NCI-H2029 treated with DMSO at 0.1 percent for 48 hours (cell line): ENCODE results near the gene SLC25A45.

ENCODE experiments used
- DNase-seq: peaks from one replicate; lab custom pipeline; 2025; lab: John Stamatoyannopoulos, UW

SLC25A45 gene

DNA sequence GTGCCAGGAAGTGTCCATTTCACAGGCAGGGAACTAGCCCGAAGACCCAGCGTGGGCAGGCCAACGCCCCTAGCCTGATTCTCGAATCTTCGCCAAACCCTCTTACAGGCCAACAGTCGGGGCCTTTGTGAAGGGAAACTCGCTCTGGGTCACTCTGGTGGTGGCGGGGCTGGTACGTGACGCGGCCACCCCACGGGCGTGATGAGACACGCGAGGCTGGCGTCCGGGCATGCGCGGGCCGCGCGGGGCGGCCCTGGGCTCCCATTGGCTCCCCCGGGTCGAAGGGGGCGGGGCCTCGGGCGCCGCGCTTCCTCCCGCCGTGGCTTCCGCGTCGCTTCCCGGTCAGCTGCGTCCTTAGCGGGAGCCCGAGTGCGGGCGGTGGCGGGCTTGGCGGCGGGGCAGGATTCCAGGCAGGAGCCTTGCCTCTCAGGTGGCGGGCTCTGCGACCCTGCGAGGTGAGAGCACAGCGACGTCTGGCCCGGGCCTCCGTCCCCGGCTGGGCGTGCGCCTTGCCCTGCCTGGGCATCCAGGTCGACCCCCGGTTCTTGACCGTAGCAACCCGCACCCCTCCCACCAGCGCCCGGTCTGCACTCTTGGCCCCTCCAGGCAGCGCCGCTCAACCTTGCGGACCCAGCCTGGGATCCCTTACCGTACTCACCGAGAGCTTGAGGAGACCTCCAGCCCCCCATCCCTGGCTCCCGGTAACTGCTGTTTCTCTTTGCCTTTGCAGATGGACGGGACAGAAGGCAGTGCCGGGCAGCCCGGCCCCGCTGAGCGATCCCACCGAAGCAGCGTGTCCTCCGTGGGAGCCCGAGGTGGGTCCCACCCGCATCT lies 4.1 kb upstream of the SLC25A45 start, which contains the start of gene FRMD8:
FRMD8 (plus strand) TSS at position 331 of the 834 bp plus-strand sequence; CDS start at position 731, 400 bp downstream.
- peak; percentile 43 for DNase-seq

DNA sequence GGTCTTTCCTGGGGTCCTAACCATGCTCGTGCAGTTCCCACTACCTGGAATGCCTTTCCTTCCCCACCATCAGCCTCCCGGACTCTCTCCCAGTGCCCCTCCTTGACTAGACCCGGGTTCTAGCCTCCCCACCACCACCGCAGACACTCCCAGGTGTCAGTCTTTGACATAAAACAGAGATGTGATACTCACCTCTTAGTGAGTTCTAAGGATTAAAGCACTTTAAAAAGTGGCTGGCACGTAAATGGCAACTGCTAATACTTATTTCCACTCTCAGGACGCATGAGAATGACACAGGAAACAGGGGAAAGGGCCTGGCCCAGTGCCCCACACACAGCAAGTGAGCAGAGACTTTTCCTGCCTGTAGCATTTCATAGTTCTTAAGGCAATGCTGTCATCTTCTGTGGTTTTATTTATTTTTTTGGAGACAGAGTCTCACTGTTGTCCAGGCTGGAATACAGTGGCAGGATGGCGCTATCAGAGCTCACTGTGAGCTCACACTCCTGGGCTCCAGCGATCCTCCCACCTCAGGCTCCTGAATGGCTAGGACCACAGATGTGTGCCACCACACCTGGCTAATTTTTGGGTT lies 1.9 kb upstream of the SLC25A45 start:
- no peak for DNase-seq

DNA sequence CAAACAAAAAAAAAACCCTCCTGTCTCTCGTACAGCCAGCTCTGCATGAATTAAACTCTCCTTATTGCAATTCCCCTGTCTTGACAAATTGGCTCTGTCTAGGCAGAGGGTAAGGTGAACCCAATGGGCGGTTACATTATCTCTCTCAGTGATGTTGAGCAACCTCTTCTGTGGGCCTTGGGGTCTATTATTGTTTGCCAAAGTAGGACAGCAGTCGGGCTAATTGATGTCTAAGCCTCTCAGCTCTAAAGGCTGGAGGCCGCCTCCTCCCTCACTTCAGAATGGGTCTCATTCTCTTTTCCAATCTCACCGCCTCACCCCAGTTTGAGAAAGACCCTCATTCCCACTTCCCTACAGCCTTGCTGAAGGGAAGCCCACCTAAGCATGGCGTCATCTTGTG lies 1.3 kb upstream of the SLC25A45 start:
- DNase-seq = no peak

DNA sequence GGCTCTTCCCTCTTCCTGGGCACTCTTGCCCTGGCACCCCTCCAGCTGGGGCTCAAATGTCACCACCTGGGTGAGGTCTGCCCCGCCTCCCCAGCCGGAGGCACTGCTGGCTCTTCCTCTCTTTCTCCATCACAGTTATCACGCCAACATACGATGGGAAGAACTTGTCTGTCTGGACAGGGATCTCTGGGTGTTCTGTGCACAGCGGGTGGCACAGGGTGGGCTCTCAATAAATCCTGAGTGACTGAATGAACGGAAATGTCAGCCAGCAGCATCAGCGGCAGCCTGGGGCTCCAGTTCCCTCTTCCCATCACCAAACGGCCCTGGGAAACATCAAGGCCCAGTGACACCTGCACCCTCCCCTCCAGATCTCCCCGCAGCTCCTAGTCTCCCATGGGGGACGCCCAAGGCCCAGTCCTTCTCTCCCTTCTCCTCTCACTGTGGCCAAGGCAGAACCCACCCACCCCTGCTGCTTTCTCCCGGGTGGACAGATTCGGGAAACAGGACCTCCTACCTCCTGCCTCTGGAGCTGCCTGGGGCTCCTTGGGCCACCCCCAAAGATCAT lies 440 bp upstream of the SLC25A45 start:
- DNase-seq = no peak

DNA sequence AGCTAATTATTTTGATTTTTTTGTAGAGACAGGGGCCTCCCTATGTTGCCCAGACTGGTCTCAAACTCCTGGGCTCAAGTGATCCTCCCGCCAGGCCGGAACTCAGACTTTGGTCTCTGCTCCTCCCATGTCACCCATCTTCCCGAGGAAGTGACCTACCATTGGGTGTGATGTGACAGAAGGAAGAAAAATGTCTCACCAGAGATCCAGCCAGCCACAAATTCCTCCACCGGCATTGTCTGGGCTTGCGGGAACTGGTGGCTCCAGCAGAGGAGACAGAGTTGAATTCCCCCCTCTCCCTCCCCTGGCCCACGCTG lies 772 bp downstream of the SLC25A45 start:
- DNase-seq = no peak

DNA sequence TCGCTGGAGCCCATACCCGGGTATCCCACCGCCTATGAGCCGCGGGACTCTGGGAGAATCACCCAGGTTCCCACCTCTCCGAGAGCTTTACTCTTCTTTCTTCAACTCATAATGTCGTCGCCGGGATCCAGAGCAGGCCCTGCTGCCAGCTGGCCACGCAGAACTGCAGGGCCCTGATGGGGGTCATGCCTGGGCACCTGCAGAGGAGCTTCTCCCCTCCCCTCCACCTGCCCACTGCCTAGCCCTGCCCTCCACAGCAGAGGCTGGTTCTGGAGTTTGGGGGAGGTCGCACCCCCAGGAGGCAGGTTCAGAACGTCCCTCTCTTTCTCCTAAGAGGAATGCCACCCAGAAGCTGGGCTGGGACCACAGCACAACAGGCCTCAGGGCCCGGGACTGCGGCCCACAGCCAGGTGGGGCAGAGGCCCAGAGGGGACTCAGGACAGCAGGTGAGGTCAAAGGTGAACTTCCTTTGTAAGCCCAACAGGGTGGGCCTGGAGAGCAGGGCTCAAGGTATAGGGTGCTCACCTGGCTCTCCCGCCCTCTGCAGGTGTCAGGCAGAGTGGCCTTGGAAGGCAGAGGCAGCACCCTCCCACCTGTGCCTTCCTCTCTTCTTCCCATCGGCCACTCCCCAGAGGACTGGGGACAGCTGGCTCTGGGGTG lies 1.9 kb downstream of the SLC25A45 start:
- DNase-seq = no peak

DNA sequence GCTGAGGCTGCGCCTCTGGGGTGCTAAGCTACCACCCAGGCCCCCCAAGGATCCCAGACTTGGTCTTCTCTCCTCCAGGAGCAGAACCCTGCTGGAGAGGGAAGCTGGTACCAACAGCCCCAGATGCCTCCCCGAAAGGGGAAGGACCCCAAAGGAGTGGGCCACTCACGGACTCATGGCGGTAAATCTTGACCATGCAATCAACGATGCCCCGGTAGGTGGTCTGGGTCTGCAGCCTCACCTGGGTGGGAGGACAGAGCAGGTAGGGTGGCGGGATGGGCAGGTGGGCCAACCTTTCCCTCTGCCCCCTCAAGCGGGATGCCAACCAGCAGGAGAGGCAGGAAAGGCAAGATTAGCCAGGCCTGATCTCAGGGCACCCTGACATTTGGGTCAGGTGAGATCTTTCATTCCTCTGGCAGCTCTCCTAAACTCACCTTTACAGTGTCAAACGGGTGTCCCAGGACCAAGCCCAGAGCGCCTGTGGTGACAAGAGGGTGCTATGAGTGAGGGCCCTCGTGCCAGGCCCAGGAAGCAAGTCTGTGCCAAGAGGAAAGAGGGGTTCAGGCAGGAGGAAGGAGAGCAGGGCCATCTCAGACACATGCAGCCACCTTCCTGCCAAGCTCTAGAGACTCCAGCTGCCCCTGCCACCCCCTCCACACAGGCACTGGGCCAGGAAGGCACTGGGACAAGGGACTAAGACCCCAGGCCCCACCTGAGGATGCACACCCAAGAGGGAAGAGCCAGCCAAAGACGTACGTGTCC lies 2.6 kb downstream of the SLC25A45 start:
- no peak for DNase-seq

DNA sequence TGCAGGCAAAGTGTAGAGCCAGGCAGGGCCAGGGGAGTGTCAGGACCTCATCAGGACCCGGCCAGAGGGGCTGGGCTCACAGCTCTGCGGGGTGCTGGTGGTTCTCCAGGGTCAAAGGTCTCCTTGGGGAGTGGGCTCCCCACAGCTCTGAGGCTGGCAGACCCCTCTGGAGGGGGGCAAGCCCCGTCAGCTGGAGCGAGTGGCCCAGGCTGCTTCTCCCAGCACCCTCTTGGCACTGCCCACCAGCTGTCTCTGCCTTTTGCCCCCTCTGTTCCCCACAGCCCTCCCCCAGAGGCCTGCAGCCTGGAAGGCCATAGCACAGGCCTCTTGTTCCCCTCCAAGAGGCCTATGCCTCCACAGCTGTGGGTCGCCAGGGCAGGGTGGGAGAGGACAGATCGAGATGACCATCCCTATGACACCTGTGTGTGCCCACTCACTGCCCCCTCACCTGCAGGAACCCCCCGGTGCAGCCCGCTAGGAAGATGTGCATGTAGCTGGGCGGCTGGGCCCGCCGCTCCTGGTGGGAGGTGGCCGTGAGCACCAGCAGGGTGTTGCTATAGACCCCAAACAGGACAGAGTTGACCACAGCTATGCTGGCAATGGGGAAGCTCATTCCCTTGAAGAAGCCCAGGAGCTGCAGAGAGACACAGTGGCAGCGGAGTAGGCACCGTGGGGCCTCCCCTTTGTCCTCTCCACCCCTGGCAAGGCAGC lies 3.4 kb downstream of the SLC25A45 start:
- no peak for DNase-seq

DNA sequence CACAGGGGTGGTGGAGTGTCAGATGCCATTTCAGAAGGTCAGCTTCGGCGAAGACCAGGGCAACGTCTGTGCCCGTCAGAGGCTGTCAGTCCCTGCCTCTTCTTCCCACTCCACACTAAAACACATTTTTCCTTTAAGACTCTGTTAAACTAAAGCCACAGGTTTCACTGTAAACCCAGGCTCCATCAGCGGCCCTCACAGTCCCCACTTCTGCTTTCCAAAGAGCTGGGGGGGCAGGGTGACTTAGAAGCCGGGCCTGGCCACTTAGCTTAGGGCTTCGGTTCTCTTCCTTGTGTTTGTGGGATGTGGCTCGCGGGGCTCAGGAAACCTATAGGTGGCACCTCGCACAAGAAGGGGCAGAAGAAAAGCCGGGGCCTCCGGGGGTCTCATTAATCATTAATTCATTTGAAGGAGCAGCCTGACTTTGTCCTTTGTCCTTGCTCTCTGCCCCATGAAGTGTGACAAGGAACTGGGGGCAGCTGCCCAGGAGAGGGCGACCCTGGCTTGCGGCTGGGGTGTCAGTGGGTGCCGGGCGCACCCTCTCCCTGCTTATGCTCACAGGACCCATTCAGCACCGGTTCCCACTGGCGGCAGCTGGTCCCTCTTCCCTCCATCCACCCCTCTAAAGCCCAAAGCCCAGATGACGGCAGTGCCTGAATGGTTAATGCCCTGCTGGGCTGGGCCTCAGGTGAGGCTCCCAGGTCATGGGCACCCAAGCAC lies 4.1 kb downstream of the SLC25A45 start:
- no peak for DNase-seq

DNA sequence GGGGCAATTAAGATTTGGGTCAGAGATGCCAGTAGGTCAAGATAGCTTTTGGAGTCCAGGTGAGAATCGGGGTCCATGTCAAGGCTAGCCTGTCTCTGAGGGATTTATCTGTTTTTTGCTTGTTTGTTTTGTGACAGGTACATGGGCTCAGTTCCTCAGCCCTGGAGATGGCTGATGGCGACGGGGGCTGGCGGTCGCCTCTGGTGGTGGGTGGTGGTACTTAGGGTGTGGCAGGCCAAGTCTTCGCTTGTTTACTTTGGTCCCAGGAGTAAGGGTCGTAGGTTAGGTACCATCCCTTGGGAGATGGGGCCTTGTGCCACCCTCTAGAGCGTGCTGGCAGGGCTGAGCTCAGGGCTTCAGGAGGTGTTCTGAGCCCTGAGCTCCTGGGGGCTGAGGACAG lies 4.7 kb downstream of the SLC25A45 start:
- no peak for DNase-seq

DNA sequence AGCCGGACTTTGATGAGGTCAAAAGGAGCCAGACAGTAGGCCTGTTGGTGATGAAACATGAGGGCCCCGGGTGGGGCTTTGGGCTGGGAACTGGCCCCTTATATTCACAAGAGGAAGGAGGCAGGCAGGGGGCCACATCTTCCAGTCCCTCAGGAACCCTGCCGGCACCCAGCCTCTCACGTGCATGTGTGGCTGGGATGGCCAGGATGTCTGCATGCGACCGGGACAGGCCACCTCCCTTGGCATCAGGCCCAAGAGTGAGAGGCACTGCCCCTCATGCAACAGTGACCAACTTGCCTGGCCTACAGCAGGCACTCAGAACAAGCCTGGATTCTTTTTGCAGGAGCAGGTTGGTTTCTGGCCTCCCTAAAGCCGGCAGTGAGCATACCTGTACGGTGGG lies 5.4 kb downstream of the SLC25A45 start:
- DNase-seq = no peak

DNA sequence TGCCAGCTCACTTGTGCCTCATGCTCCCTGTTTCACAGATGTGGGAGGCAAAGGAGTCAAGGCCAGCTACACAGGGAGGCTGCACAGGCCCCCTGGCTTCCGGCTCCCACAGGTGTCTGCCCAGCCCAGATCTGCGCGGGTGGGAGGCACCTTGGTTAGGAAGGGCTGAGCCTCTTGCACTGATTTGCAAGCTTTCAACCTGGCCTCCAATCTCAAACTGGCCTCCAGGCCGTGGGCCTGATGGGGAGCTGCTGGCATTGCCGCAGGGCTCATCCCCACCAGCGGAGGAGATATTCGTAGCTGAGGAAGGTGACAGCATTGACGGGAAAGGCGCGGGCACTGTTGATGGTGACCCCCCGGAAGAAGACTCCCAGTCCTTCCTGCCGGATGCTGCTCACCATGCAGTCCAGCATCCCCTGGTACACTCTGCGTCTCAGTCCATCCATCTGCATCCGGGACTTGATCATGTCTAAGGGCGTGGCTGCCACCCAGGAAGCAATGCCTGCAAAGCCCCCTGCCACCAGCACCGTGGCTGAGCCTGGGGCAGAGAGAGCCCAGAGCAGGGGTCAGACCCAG lies 6.2 kb downstream of the SLC25A45 start:
- DNase-seq = no peak

DNA sequence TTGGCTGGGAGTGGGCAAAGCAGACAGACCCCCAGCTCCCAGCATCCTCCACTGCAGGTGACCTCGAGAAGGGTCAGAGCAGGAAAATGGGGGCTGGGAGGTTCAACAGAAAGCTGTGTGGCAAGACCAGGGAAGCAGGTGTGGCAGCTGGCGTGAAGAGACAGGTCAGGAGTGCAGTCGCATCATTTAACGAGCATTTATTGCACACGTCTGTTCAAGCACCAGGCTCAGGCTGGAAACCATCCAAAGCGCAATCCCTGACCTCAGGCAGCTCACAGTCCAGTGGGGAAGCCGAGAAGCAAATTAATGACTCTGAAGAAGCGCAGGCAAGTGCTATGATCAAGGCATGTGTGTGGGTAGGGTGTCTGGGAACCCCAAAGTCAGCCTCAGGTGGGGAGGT lies 7.4 kb downstream of the SLC25A45 start:
- DNase-seq = no peak

DNA sequence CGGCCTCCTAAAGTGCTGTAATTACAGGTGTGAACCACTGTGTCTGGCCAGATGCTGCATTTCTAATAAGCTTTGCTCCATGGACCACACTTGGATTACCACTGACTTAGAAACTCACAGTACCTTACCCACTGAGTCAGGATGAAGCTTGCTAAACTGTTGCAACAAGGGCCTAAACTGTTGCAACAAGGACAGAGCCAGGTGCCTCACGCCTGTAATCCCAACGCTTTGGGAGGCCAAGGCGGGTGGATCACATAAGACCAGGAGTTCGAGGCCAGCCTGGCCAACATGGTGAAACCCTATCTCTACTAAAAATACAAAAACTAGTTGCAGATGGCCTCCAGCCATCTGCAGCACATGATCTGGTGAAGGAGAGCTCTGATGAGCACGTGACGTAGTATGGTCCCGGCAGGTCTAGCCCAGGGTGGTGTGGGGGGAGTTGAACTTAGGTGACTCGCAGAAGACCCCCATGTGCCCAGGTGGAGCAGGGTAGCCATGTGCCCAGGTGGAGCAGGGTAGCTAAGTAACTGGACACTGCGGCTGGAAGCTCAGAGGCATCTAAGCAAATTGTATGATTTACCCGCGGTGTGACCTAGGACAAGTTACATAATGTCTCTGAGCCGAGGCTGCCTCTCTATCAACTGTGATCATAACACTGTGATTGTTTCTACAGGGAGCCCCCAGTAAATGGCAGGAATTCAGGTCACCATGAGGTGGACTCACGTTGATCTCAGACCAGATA lies 8.4 kb downstream of the SLC25A45 start:
- DNase-seq = no peak

DNA sequence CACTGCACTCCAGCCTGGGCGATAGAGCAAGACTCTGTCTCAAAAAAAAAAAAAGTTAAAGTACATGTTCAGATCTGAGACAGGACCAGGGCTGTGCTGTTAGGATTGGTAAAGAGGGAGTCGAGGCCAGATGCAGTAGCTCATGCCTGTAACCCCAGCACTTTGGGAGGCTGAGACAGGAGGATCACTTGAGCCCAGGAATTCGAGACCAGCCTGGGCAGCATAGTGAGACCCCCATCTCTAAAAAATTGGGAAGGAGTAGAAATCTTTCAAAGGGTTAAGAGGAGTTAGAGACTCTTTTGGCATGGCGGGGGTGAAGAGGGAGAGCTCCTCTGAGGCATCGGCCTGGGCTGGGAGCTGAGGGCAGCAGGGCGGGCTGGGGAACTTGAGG lies 11.8 kb downstream of the SLC25A45 start:
- no peak for DNase-seq

DNA sequence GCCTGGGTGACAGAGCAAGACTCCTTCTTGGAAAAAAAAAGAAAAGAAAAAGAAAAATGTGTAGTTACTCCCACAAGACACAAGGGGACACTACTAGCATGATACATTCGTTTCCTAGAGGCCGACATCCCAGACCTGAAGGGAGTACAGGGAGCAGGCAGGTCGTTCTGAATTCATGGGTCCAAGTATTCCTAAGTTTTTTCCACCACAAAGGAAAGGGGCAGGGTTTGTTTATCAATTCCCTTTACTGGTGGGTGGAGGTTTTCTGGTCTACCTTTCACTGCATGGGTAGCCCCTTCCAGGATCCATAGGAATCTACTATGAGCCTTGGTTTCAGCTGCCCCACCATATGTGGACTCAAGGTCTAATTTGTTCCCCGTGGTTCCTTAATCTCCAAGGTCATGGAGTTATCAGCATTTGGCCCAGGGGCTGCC lies 16.1 kb downstream of the SLC25A45 start:
- peak; percentile 80 for DNase-seq

DNA sequence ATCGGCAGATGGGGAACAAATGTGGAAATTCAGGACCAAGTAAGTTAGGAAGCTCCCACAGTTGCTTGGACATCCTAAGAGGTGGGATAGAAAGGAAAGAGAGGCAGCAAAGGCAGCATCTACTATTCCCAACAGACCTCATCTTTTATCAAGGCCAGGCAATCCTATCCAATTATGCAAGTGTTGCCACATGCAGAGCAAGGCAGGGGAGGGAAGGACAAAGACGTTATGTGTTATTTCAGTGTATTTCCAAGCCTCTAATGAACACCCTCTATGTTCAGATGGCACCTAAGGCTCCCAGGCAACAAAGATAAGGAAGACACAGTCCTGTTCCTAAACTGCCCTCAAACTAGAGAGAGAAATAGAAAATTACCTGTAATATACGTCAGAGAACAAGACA lies 18.7 kb downstream of the SLC25A45 start:
- DNase-seq = no peak

DNA sequence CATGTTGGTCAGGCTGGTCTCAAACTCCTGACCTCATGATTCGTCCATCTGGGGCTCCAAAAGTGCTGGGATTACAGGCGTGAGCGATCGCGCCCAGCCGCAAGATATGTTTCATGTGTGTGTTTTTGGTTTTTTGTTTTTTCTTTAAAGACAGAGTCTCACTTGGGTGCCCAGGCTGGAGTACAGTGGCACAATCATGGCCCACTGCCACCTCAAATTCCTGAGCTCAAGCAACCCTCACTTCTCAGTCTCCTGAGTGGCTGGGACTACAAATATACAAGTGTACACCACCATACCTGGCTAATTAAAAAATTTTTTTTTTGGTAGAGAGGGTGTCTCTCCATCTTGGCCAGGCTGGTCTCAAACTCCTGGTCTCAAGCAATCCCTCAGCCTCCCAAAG lies 19.5 kb downstream of the SLC25A45 start:
- DNase-seq = no peak

DNA sequence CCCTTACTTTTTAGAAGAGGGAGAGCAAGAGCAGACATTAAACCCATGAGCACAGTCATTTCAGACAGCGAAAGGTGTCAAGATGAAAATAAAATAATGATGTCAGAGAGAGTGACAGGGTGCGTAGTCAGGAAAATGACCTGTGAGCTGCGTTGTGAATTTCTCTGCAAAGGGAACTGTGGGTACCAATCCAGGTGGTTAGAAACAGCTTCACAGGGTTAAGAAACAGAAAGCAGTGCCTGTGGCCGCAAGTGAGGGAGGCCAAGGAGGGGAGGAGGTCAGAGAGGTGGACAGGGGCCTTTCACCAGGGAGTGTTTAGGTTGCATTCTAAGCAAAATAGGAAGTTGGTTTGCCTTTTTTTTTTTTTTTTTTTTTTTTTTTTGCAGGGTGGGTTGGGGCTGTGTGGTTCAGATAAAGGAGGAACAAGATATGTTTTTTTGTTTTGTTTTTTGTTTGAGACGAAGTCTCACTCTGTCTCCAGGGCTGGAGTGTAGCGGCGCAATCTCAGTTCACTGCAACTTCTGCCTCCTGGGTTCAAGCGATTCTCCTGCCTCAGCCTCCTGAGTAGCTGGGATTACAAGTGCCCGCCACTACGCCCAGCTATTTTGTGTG lies 20.0 kb downstream of the SLC25A45 start:
- DNase-seq = no peak
